HepG2 (cell line): ENCODE data around the gene TOMM20. TPM values are rescaled to one million over a fixed set of nuclear protein-coding genes. Genes with fewer than 3 reads are reported as not detected.
A peak's percentile ranks its signal among the peaks of the same experiment; 100 is the strongest.

Experiments used
- GFI1 ChIP-seq: sonication (generic); formaldehyde crosslinking; IDR thresholded peaks from 2 replicates; pipeline ENCODE4 v1.5.0; 2020; ENCODE audit warnings: missing genetic modification reagents, mild to moderate bottlenecking, borderline replicate concordance
- KDM5B ChIP-seq: sonication (generic); formaldehyde crosslinking; IDR thresholded peaks from 2 replicates; pipeline ENCODE4 v1.4.0; 2020; ENCODE audit warnings: missing genetic modification reagents, mild to moderate bottlenecking, borderline replicate concordance
- MED8 ChIP-seq: sonication (generic); formaldehyde crosslinking; IDR thresholded peaks from 2 replicates; pipeline ENCODE4 v1.8.1; 2023; ENCODE audit warnings: mild to moderate bottlenecking, missing genetic modification reagents; ENCODE audit not compliant: insufficient replicate concordance
- MEF2D ChIP-seq: sonication (generic); formaldehyde crosslinking; IDR thresholded peaks from 2 replicates; pipeline ENCODE4 v1.5.1; 2020; ENCODE audit warnings: mild to moderate bottlenecking, missing genetic modification reagents
- NKX3-1 ChIP-seq: sonication (generic); formaldehyde crosslinking; IDR thresholded peaks from 2 replicates; pipeline ENCODE4 v1.5.0; 2020; ENCODE audit warnings: missing genetic modification reagents
- PPARG ChIP-seq: conservative IDR thresholded peaks from 2 replicates; pipeline ENCODE4 v1.6.1; 2016; ENCODE audit warnings: missing biosample characterization, missing genetic modification reagents
- RCOR2 ChIP-seq: IDR thresholded peaks from 2 replicates; pipeline ENCODE4 v1.6.1; 2016; ENCODE audit warnings: missing biosample characterization, missing genetic modification reagents
- TAF1 ChIP-seq: sonication (generic); formaldehyde crosslinking; IDR thresholded peaks from 2 replicates; pipeline ENCODE4 v1.4.0; 2020; ENCODE audit warnings: missing genetic modification reagents
- TAF15 ChIP-seq: fragments of 200-400 bp; formaldehyde crosslinking; IDR thresholded peaks from one replicate; pipeline ENCODE4 v1.6.1; 2018; ENCODE audit warnings: mild to moderate bottlenecking, low read depth, low read length; ENCODE audit not compliant: poor library complexity, severe bottlenecking
- ZBTB20 ChIP-seq: sonication (generic); formaldehyde crosslinking; IDR thresholded peaks from 2 replicates; pipeline ENCODE4 v1.8.1; 2023; ENCODE audit warnings: missing genetic modification reagents, low read depth, mild to moderate bottlenecking, borderline replicate concordance
- ZNF101 ChIP-seq: sonication (generic); formaldehyde crosslinking; IDR thresholded peaks from 2 replicates; pipeline ENCODE4 v1.4.0; 2020; ENCODE audit warnings: mild to moderate bottlenecking, low read depth, missing genetic modification reagents, borderline replicate concordance
- ZNF383 ChIP-seq: sonication (generic); formaldehyde crosslinking; IDR thresholded peaks from 2 replicates; pipeline ENCODE4 v1.4.0; 2020; ENCODE audit warnings: missing genetic modification reagents, mild to moderate bottlenecking, borderline replicate concordance
- ZNF83 ChIP-seq: sonication (generic); formaldehyde crosslinking; IDR thresholded peaks from 2 replicates; pipeline ENCODE4 v1.4.0; 2020; ENCODE audit warnings: missing genetic modification reagents, mild to moderate bottlenecking, borderline replicate concordance
- polyA plus RNA-seq, 8 experiments: library from polyadenylated mRNA; depleted of rRNA in 3 of 8; stranded (reverse) in 7 of 8; unstranded in 1 of 8; fragments of >200 nt; fragmentation: Illumina TruSeq in 4 of 8; extraction: Trizol in 4 of 8; gene quantifications; 2 replicates each; pipeline versions ENCODE4 v1.2.1 to v1.2.3, GENCODE V29; 2011 to 2016; ENCODE audit warnings: low read depth in 4 of 8, missing spikeins in 1 of 8, mixed read lengths in 1 of 8; ENCODE audit not compliant: insufficient read depth in 1 of 8
- total RNA-seq, 5 experiments: library from RNA; depleted of rRNA; stranded (reverse); fragments of >200 nt; fragmentation: Illumina TruSeq; extraction: Trizol; gene quantifications; 2 replicates each; pipeline ENCODE4 v1.2.3, GENCODE V29; 2016; ENCODE audit warnings: low read depth in 1 of 5
- TF ChIP-seq, protein P1 (sequence below): sonication (generic); formaldehyde crosslinking; IDR thresholded peaks from 2 replicates; pipeline ENCODE4 v1.8.0; 2022; ENCODE audit warnings: mild to moderate bottlenecking, missing genetic modification reagents, moderate library complexity
- TF ChIP-seq, protein P2 (sequence below): sonication (generic); formaldehyde crosslinking; IDR thresholded peaks from 2 replicates; pipeline ENCODE4 v1.4.0; 2020; ENCODE audit warnings: missing genetic modification reagents
- TF ChIP-seq, protein P3 (sequence below): IDR thresholded peaks from 2 replicates; pipeline ENCODE4 v1.6.1; 2012; ENCODE audit warnings: low read length, improper control_type of control experiment
- TF ChIP-seq, protein P4 (sequence below): sonication (generic); formaldehyde crosslinking; conservative IDR thresholded peaks from 2 replicates; pipeline ENCODE4 v1.8.0; 2022; ENCODE audit warnings: mild to moderate bottlenecking, moderate library complexity, missing genetic modification reagents
- TF ChIP-seq, protein P5 (sequence below): sonication (generic); formaldehyde crosslinking; IDR thresholded peaks from 2 replicates; pipeline ENCODE4 v1.4.0; 2020; ENCODE audit warnings: mild to moderate bottlenecking, missing genetic modification reagents
- TF ChIP-seq, protein P6 (sequence below): IDR thresholded peaks from 2 replicates; pipeline ENCODE4 v1.6.1; 2016; ENCODE audit warnings: low read depth, control low read depth

TOMM20 gene
- total and polyA plus RNA-seq, 2 of the 13 experiments (the other 11 are each of a cell fraction or from before 2014, with no cell fraction given), result 153 to 376 TPM

DNA sequence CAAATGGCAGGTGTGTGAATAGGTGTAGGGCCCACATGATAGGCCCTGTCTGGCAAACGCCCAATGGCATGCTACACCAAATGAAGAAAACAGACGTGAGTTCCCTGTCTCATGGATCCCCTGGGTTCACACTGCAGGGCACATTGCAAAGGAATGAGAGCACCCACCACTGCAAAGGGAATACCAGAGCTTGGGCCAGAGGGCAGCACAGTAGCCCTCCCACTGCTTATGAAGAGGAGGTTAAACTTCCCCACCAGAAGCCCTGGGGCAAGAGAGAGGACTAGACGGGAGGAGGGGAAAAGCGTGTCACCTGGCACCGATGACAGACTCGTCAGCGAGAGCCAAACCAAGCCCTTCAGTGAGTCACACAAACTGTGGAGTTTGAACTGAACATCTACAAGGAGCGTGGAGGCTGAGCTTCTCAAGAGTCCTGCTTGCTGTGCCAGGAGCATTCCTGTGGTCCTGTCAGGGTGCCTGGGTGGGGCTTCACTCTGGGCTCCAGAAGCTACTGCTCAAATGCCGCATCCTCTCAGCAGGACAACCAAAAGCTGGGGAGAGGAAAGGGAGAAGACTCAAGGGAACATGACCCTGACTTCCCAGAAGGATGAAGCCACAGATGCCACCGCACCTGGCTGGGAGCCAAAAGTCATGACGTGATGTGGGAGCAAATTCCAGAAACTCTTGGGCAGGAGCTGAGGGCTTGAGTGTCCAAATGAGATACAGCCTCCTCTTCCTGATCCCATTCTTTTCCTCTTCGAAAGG, 61.1 kb downstream of the TOMM20 start (continued):
- TF ChIP-seq, protein P1, sequence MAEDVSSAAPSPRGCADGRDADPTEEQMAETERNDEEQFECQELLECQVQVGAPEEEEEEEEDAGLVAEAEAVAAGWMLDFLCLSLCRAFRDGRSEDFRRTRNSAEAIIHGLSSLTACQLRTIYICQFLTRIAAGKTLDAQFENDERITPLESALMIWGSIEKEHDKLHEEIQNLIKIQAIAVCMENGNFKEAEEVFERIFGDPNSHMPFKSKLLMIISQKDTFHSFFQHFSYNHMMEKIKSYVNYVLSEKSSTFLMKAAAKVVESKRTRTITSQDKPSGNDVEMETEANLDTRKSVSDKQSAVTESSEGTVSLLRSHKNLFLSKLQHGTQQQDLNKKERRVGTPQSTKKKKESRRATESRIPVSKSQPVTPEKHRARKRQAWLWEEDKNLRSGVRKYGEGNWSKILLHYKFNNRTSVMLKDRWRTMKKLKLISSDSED (CRISPR knock-in tag), result no peak
- TF ChIP-seq MED8 (CRISPR knock-in tag) (no peak), RCOR2 (CRISPR knock-in tag) (no peak), GFI1 (CRISPR knock-in tag) (no peak), NKX3-1 (CRISPR knock-in tag) (no peak), ZNF83 (CRISPR knock-in tag) (no peak), ZBTB20 (no peak), PPARG (CRISPR knock-in tag) (no peak), KDM5B (CRISPR knock-in tag) (no peak), TAF1 (CRISPR knock-in tag) (no peak), ZNF101 (no peak), TAF15 (no peak), MEF2D (CRISPR knock-in tag) (no peak), ZNF383 (CRISPR knock-in tag) (no peak)
- TF ChIP-seq, protein P2, sequence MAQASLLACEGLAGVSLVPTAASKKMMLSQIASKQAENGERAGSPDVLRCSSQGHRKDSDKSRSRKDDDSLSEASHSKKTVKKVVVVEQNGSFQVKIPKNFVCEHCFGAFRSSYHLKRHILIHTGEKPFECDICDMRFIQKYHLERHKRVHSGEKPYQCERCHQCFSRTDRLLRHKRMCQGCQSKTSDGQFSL, result no peak
- TF ChIP-seq, protein P3, sequence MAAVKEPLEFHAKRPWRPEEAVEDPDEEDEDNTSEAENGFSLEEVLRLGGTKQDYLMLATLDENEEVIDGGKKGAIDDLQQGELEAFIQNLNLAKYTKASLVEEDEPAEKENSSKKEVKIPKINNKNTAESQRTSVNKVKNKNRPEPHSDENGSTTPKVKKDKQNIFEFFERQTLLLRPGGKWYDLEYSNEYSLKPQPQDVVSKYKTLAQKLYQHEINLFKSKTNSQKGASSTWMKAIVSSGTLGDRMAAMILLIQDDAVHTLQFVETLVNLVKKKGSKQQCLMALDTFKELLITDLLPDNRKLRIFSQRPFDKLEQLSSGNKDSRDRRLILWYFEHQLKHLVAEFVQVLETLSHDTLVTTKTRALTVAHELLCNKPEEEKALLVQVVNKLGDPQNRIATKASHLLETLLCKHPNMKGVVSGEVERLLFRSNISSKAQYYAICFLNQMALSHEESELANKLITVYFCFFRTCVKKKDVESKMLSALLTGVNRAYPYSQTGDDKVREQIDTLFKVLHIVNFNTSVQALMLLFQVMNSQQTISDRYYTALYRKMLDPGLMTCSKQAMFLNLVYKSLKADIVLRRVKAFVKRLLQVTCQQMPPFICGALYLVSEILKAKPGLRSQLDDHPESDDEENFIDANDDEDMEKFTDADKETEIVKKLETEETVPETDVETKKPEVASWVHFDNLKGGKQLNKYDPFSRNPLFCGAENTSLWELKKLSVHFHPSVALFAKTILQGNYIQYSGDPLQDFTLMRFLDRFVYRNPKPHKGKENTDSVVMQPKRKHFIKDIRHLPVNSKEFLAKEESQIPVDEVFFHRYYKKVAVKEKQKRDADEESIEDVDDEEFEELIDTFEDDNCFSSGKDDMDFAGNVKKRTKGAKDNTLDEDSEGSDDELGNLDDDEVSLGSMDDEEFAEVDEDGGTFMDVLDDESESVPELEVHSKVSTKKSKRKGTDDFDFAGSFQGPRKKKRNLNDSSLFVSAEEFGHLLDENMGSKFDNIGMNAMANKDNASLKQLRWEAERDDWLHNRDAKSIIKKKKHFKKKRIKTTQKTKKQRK, result no peak
- TF ChIP-seq, protein P4, sequence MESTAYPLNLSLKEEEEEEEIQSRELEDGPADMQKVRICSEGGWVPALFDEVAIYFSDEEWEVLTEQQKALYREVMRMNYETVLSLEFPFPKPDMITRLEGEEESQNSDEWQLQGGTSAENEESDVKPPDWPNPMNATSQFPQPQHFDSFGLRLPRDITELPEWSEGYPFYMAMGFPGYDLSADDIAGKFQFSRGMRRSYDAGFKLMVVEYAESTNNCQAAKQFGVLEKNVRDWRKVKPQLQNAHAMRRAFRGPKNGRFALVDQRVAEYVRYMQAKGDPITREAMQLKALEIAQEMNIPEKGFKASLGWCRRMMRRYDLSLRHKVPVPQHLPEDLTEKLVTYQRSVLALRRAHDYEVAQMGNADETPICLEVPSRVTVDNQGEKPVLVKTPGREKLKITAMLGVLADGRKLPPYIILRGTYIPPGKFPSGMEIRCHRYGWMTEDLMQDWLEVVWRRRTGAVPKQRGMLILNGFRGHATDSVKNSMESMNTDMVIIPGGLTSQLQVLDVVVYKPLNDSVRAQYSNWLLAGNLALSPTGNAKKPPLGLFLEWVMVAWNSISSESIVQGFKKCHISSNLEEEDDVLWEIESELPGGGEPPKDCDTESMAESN (CRISPR knock-in tag), result no peak
- TF ChIP-seq, protein P5, sequence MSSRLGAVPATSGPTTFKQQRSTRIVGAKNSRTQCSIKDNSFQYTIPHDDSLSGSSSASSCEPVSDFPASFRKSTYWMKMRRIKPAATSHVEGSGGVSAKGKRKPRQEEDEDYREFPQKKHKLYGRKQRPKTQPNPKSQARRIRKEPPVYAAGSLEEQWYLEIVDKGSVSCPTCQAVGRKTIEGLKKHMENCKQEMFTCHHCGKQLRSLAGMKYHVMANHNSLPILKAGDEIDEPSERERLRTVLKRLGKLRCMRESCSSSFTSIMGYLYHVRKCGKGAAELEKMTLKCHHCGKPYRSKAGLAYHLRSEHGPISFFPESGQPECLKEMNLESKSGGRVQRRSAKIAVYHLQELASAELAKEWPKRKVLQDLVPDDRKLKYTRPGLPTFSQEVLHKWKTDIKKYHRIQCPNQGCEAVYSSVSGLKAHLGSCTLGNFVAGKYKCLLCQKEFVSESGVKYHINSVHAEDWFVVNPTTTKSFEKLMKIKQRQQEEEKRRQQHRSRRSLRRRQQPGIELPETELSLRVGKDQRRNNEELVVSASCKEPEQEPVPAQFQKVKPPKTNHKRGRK (CRISPR knock-in tag), result no peak
- TF ChIP-seq, protein P6, sequence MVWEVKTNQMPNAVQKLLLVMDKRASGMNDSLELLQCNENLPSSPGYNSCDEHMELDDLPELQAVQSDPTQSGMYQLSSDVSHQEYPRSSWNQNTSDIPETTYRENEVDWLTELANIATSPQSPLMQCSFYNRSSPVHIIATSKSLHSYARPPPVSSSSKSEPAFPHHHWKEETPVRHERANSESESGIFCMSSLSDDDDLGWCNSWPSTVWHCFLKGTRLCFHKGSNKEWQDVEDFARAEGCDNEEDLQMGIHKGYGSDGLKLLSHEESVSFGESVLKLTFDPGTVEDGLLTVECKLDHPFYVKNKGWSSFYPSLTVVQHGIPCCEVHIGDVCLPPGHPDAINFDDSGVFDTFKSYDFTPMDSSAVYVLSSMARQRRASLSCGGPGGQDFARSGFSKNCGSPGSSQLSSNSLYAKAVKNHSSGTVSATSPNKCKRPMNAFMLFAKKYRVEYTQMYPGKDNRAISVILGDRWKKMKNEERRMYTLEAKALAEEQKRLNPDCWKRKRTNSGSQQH, result 0 out of 2 replicates have a peak, but pooled peaks have one; percentile 10
